ENCODE data around the gene SETX. TPM values are rescaled to one million over a fixed set of nuclear protein-coding genes. Genes with fewer than 3 reads are reported as not detected.
A peak's percentile ranks its signal among the peaks of the same experiment; 100 is the strongest.

The SETX gene
- total RNA-seq, 1 donor, result 40.1 TPM

DNA sequence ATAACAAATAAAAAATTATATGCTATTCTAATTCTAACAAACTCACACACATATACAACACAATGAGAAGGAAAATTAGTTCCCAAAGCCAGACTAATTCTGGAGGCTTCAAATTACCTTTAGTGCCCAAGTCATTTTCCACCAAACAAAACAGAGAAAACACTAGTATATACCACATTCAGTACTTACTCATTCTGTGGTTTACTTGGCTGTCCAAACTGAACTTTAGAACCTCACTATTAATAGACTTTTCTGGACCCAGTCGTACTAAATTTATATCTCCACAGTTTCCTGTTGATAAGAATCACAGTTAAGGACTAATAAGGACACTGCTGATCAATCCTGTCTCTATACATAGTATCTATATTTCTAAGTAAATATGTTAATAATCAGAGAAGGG lies 66.4 kb downstream of the SETX start:
- DNase-seq (ENCODE audit: low read depth in 2 of 3, low spot score in 2 of 3), result no peak

- no peak for DNase-seq (ENCODE audit: low read depth in 2 of 3, low spot score in 2 of 3)
Measured at GRCh38 chr9:132287256-132287760, 67.5 kb downstream of the SETX start.

- no peak for DNase-seq (ENCODE audit: low read depth in 2 of 3, low spot score in 2 of 3)
Measured at GRCh38 chr9:132283863-132284262, 70.9 kb downstream of the SETX start.

DNA sequence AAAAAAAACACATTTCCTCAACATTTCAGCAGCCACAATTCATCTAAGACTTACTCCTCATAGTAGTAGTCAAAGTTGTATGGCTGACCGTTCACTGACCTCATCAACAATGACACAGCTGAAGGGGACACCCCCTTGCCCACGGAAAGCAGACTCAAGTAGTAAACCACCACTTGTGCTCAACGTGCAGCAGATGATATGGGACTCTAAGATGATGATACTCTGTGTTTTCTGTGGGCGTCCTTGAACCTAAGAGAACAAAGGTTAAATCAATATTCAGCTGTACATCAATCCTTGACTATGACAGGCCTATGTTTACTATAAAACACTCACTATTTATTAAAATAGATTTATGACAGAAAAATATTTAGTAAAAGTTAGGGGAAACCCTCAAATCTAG lies 71.6 kb downstream of the SETX start:
- no peak for DNase-seq (ENCODE audit: low read depth in 2 of 3, low spot score in 2 of 3)

GRCh38 chr9:132274861-132275260 lies 79.9 kb downstream of the SETX start:
- no peak for DNase-seq (ENCODE audit: low read depth in 2 of 3, low spot score in 2 of 3)

DNA sequence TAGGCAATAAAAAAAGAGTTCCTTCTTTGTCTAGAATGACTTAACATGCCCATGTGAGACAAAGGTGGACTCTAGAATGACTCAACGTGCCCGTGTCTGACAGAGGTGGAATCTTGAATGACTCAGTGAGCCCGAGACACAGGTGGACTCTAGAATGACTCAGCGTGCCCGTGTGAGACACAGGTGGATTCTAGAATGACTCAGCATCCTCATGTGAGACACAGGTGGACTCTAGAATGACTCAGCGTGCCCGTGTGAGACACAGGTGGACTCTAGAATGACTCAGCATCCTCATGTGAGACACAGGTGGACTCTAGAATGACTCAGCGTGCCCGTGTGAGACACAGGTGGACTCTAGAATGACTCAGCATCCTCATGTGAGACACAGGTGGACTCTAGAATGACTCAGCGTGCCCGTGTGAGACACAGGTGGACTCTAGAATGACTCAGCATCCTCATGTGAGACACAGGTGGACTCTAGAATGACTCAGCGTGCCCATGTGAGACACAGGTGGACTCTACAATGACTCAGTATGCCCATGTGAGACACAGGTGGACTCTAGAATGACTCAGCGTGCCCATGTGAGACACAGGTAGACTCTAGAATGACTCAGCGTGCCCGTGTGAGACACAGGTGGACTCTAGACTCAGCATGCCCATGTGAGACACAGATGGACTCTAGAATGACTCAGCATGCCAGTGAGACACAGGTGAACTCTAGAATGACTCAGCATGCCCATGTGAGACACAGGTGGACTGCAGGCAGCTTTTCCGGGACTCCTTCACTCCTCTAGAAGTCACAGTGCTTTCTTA lies 84.9 kb downstream of the SETX start:
- peak in 1 of 3 donors; percentile 39 for DNase-seq (ENCODE audit: low read depth in 2 of 3, low spot score in 2 of 3)

DNA sequence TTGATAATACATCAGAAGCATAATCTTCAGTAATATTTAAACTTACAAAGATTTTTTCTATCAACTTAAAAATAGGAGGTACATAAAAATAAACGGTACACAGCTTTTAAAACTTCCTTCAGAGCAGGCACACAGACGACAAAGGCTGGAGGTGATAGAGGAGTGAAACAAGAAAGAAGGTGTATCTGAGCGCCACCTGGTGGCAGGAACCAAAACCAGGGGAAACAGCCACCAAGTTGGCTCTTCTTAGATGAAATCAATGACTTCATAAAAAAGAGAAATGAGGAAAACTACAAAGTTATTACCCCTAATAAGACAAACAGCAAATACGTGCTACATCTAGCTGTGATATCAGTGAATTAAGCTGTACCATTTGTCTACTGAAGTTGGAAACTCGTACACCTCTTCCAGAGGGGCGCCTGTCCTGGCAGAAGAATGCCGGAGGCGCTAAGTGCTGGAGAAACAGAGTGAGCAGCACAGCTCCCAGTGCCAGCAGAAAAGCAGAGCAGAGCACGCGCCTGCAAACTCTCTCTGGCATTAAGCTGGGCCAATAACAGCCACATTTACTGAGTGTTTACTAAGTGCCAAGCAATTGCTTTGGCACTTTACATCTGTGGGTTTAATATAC lies 85.9 kb downstream of the SETX start:
- peak; percentile 57 to 86 (median 64) for DNase-seq (ENCODE audit: low read depth in 2 of 3, low spot score in 2 of 3)

- no peak for DNase-seq (ENCODE audit: low read depth in 2 of 3, low spot score in 2 of 3)
Measured at GRCh38 chr9:132267660-132268059, 87.1 kb downstream of the SETX start.

DNA sequence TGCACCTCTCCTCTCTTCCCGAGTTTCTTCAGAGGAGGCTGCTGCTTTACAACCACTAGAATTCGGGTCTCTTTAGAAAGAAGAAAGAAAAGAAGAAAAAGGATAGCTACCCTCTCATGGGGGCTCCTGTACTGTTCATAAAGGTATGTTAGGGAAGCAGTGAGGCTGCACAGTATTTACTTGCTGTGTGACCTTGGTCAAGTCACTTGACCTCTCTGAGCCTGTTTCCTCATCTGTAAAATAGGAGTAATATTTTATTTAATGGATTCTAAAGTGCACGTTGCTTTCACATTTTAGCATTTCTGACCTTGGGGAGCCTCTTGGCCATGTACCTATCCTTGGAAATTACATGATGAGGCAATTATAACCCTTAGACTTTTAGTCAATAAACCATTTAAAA lies 88.8 kb downstream of the SETX start:
- DNase-seq (ENCODE audit: low read depth in 2 of 3, low spot score in 2 of 3), result no peak

DNA sequence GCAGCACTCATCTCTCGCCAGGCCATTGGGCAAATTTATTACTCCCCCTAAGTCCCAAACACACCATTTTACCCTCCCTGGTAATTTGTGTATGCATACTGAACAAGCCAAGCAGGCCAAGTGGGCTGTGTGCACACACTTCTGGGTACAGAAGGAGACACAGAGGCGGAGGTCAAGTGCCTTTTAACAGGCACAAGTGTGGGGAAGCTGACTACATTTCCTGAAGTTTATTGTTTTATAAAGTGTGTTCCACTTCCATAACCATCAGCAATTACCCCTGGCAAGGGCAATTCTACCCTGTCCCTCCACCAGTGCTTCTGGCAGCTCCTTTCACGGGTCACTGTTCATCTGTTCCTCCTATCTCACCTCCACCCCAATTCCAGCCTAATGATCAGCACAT lies 93.9 kb downstream of the SETX start:
- DNase-seq (ENCODE audit: low read depth in 2 of 3, low spot score in 2 of 3), result no peak

GRCh38 chr9:132250324-132251262 lies 104.2 kb downstream of the SETX start:
- DNase-seq (ENCODE audit: low read depth in 2 of 3, low spot score in 2 of 3), result no peak

GRCh38 chr9:132249690-132250089 lies 105.1 kb downstream of the SETX start:
- DNase-seq (ENCODE audit: low read depth in 2 of 3, low spot score in 2 of 3), result no peak

- no peak for DNase-seq (ENCODE audit: low read depth in 2 of 3, low spot score in 2 of 3)
Measured at GRCh38 chr9:132249123-132249522, 105.7 kb downstream of the SETX start.

DNA sequence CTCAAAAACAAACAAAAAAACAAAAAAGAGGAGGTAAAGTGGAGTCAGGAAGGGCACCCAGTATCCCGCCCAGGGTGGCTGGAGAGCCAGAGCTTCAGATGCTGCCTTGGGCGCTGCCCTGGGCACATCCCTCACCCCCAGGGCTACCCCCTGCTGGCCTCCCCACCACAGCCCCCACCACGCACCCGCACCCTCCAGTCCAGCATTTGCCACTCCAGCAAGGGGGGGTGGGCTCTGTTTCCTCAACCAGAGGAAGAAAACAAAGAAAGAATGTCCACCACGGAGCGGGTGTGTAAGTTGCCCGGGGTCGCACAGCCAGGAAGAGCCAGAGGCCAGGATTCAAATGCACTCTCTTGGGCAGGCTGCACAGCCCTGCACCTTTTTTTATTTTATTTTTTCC lies 106.8 kb downstream of the SETX start:
- no peak for DNase-seq (ENCODE audit: low read depth in 2 of 3, low spot score in 2 of 3)

- DNase-seq (ENCODE audit: low read depth in 2 of 3, low spot score in 2 of 3), result no peak
Measured at GRCh38 chr9:132245465-132245864, 109.3 kb downstream of the SETX start.

- DNase-seq (ENCODE audit: low read depth in 2 of 3, low spot score in 2 of 3), result no peak
Measured at GRCh38 chr9:132244582-132245455, 110.0 kb downstream of the SETX start.

DNA sequence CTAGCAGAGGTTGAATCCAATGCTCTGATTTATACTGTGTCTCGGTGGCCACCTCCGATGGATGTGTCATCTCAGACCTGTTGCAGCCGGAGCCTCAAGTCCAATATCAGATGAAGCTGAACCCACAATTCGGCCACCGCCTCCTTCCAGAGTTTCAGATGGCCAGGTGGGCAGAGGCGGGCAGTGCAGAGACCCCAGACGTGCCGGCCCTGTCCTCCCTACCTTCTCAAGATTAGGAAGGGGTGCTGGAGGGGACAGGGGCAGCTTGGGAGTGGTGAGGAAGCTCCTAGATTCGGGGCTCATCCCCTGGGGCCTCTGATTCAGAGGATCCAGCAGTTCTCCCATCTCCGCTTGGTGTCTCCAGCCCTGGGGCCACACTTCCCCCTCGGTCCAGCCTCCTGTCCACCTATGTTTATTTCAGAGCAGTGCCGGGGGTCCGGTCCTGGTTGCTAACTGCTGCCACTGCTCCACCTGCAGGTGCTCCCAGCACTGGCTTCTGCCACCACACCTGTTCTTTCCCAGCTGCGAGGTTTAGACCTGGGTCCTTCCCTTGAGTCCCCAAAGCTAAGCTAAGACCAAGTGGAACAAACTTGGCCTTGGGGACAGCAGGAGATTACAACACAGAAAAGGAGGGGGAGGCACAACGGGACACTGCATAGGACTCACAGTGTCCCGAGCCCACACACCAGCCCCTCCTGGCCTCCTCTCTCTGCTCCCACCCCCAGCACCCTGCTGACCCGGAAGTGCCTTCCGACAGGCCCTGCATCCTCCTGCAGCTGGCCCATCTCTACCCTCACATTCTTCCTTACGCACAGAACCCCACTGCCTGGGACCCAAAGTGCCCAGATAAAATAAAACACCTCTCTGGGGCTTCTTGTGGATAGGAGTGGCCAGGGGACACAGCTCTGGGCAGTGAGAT lies 111.4 kb downstream of the SETX start:
- DNase-seq (ENCODE audit: low read depth in 2 of 3, low spot score in 2 of 3), result no peak

GRCh38 chr9:132242621-132243155 lies 112.1 kb downstream of the SETX start:
- peak in 1 of 3 donors; percentile 24 for DNase-seq (ENCODE audit: low read depth in 2 of 3, low spot score in 2 of 3)

All from hematopoietic multipotent progenitor cell (in vitro differentiated cells).